Stimulated activated CD8-positive, alpha-beta memory T cell treated with anti-CD3 and anti-CD28 coated beads, Interleukin-12 subunit alpha, Interleukin-12 subunit beta, amount 100 ng/mL, for 24 hours (primary cell): ENCODE measurements around the gene ZBTB20.

Experiments used
- DNase-seq: peaks from one replicate; pipeline ENCODE4 v3.0.0-alpha.2; 2020; ENCODE audit errors: extremely low read depth

The ZBTB20 gene

DNA sequence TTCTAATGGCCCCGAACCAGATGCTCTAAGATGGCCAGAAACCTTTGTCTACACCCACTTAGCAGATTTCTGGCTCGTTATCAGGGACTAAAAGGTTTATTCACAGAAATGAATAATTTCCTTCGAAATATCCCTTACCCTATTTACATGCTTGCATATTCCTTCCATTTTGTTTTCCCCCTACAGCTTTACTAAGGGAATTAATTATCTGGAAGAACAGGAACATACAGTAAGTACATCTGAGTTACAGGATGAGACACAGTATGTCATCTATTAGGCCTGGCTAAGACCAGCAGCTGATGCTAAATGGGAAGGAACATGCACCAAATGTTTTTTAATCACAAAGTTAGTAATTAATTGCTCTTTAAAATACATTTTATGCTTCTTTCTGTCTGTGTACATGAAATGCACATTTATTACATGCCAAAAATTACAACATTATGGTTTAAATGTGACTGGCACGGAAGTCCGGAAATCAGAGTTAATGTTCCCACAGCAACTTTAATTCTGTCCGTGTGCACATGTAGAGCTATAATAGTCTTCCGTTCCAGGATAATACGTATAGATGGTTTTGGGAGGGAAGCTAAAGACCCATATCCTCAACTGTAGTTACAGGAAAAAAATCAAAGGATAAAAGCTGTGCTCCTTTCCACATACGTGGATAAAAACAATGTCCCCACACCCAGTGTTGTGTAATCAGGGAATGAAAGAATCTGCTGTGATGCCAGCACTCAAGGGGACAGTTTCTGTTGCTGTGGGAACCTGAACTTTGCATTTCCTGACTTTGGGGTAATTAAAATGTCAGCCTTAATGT is 771.3 kb downstream of the ZBTB20 start:
- no peak for DNase-seq

DNA sequence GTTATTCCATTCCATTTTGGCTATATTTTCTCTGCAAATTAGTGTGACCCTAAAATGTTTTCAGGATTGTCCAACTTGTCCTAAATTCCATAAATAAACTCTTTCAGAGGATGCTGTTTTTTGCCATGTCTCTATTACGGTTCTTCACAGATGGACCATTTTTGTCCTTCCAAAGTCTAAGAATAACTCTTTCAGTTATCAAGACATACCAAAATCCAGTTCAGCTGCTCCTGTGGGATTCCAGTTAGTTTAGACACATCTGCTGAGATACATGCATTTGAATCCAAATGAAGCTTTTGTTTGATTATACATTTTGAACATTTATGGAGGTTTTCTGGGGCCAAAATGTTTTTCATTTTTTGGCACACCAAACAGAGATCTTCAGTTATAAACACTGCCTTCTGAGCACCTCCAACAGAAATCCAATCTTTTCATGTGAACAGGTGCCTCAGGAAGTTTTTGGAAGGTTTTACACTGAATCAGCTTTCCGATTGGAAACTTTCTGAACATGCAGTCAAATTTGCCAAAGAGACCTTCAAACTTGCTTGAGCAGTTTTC is 772.6 kb downstream of the ZBTB20 start:
- DNase-seq: no peak

DNA sequence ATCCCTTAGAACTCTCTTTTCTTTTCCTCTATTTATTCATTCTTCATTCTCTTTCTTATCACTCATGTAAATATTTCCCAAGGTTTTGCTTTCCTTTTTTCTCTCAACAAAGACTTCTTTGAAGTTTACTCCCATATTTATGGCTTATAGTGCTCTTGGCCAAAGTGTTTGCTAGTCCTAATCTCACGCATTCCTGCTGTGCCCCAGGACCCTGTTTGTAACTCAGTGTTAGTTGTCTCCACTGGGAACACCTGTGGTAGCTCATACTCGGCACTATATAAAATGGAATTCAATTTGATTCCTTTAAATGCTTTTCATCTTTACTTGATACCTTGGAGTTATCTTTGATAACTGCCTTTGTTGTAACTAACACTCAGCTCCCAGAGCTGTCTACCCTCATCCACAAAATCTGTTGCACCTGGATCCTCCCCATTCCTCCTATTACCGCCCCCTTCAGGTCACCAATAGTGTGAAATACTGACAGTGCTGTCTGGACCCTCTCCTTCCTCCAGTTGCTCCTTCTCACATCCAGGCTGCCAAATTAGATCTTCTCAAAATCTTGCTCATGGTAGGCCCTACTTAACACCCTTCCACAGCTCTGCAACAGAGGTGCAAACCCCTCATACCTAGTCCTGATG is 776.4 kb downstream of the ZBTB20 start:
- DNase-seq: no peak

DNA sequence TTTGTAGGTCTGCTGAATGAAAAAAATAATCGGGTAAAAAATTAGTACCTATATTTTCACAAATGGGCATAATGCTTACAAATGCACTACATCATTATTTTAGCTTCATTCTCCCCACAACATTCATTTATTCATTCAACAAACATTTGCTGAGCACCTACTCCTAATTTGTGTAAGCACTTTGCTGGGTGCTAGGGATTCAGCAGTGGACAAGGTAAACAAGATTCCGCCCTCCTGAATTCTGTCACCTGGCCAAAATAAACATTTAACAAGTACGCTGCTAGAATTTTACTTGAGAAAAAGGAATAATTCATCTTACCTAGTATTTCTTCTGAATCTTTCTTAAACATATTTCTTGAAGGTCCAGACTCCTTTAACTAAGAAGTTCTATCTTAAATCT is 781.2 kb downstream of the ZBTB20 start:
- no peak for DNase-seq

DNA sequence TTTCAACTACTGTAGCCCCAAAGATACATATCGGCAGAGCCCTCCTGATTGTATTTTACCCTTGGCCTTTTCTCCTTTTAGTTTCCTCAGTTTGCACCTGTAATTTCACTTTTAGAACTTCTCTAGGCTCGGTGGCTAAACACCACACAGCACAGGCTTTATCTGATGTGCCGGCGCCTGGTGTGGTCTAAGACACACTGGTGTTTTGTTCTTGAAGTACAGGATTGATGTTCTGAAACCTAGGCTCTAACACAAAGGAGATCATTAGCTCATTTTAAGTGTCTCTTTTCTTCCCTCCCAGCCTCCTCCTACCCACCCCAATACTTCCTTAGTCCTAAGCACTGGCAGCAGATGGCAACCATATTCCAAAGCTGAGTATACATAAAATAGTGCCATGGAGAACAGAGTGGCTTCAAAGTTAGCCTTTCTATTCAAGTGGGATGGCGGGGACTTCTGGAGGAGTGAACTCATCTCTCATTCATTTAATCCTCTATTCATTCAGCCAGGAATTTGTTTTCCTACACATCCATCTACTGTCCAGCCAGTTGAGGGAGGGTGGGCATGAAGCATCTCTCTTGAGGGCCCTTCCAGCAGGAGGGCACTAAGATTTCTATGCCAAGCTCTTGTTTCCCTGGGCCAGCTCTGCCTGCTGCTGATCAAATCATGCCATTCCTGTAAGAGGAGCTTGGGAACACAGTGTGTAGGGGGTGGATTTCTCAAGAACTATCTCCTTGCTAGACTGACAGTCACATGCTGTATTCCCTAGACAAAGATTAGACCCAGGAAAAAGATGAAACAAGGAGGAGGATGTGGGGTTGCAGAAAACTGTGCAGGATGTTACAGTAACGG is 782.1 kb downstream of the ZBTB20 start:
- DNase-seq: no peak

DNA sequence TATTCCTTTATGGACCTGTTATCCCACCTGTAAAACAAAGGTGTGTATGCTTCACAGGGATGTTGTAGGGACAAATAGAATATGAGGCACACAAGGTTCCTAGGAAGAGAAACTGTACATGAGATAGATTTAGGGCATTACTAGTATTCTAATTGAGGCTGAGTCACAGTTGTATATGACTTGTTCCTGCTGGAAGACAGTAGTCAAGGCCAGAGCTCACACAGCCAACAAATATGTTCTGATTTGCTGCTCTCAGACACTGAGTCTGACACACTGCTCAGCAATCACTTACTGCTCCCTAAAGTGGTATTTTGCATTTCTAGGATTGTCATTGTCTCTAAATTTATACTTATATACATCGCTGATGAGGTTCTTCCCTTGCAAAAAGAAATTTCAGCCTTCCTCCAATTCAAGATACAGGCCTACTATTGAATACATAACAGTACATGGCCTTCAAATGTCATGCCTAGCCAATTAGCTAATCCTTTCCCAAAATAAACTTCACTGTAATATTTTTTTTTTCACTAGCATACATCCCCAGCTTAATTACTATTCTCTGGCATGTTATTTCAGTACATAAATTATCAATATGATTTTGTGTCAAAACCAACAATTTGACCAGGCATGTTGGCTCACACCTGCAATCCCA is 783.4 kb downstream of the ZBTB20 start:
- DNase-seq: no peak

DNA sequence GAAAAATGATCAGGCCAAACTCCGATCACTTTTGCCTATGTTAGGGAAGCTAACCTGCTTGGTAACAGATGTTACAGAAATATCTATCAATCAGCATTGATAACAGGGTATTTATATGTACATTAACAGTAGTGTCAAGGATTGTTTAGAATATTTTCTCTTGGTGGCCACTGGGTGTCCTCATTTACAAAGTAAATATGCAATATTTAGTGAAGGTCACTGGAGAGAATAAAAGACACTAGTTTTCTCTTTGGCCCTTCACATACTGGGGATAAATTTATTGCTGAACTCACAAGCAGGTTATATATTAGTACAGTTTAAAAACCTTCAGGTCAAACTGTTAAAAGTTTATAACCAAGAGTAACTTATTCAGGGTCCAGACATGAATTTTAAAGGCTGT is 784.3 kb downstream of the ZBTB20 start:
- DNase-seq: no peak

DNA sequence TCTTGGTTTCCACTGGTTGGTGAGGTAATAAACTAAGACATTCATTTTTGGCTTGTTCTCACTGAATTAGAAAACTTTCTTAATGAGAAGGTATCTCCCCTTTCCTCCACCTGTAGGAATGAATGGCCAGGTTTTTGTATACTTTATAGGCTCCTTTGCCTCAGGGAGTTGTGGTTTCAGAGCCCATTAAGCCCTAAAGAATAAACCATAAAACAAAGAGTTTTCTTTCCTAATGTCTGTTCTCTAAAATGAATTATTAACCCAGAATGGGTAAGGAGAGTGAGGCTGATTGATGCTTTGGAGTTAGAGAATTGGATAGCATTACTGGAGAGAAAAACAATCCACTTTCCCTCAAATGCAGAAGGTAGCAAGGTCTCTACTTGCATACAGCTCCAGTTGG is 785.7 kb downstream of the ZBTB20 start:
- no peak for DNase-seq

DNA sequence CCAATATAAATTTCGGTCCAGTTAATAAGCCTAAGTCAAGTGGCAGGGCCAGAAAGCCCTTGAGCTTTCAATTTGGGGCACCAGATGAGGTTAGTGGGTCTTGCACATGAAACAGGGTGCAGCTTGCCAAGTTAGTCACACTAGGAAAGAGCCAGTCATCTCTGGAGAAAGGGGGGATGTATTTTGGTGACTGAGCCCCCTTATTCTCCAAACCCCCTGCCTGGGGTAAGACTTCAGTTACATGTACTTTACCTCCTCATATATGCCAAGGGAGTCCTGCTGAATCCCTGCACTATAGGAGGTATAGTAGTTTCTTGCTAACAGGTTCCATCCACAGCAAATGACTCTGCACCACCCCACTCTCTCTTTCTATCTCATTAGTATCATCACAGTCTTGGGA is 790.6 kb downstream of the ZBTB20 start:
- DNase-seq: no peak

DNA sequence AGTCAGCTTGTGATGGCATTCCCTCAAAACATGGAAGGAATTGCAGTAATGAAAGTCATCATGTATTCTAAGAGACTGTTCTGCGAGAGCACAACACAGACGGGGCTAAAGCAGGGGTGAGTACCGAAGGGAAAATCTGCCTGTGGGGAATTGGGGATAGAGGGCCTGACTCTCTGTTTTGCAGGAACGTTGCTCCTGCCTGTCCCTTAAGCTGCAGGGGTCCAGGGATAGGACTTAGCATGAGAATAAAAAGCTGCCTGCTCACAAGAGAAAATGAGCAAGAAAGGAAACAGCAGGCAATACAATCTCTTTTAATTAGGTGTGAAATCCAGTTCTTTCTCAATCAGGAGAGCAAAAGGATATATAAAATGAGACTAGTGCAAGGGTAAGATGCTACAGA is 791.0 kb downstream of the ZBTB20 start:
- no peak for DNase-seq

DNA sequence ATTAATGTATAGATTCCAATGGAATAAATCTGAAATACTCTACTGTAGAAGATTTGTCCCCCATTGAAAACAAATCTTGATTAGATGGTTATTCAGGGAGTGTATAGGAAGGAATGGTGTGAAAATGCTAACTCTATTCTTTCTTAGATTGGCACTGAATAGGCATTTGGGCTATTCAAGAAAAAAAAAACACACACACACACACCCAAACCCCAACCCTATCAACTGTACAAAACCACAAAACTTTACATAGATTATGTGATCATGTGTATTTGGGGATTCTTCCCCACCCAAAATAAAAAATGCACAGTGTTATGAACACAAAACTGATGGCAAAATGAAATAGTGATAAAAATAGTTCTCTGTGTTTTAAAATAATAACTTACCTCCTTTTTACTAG is 791.4 kb downstream of the ZBTB20 start:
- no peak for DNase-seq

DNA sequence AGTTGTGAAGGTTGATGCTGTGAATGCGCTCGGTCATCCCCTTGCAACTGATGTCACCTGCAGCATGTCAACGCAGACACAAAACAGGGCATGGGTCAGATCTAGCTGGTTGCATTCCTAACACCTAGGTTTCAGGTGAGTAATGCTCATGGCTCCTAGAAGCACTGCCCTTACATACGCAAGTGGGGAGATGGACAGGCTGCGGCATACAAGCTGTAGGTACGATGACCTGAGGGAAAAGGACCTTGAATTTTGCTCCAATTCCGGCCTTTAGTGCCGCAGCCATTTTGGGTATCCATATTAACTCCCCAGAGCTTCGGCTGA is 795.3 kb downstream of the ZBTB20 start:
- DNase-seq: no peak

DNA sequence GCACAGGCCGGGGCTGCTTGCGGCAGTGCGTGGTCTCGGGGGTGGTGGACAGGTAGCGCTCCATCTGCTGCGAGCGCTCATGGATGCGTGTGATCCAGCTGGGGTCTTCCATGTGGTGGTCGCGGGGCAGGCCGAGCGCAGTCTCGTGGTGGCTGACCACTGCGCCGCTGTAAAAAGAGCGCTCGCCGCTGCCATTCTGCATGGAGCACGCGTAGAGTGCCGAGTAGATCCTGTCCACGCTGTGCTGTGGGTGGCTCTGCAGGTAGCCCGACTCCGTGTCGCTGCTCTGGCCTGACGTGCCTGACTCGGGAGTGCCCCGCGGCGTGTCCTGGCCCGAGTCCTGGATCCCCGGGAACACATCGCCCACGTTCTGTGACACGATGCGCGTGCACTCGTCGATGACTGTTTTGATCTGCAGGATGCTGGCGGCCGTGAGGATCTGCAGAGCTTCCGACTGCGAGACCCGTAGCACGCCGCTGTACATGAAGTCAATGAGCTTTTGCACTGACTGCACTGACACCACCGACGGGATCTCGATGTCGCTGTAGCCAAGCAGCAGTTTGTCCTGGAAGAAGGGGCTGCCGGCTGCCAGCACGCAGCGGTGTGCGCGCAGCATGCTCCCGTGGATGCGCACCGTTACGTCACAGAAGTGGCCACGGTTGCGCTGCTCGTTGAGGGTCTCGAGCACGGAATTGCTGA is 795.8 kb downstream of the ZBTB20 start:
- no peak for DNase-seq

DNA sequence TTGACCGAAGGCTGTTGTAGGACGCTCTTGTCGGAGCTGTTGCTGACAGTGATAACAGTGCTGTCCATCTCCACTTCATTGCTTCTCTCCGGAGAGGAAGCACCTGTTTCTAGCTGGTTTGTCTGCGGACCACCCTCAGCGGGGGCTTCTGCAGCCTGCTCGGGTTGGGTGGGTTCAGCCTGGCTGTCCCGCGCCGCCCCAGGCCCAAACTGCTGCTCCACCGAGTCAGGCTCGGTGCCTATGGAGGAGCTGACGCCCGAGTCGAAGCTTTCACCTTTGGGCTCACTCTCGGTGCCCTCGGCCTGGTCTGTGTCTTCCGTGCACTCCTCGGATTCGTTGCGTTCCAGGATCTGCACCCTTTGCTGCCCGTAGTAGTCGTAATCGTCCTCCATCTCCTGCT is 796.4 kb downstream of the ZBTB20 start:
- no peak for DNase-seq

DNA sequence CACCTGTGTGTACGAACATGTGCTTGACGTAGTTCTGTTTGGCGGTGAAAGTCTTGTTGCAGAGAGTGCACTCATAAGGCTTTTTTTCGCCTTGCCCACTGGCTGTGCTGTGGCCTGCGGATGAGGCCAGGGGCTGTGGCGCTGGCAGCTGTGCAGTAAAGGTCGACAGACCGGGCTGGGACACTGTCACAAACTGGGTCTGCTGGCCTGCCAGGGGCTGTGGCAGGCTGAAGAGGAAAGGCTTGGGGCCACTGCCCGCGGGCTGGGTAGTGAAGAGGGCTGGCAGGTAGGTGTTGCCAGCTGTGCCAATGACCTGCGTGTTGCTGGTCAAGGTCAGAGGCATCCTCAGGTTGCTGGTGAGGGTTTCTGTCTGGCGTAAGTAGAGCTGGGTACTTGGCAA is 796.8 kb downstream of the ZBTB20 start:
- no peak for DNase-seq

DNA sequence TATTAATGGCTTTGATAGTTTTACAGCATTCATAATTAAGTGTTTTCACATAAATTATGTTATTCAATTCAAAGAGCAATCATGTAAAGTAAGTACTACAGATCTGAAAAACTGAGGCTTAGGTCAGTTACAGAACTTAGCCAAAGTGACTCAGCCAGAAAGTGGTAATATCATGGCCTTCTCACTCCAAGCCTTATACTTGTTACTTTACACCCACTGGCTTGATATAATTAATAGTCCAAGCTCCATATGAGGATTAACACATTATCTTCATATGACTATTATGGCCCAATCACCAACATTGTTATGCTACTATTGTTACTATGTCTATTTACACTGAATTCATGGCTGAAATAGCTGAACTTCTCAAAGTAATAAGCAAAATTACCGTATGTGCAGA is 802.6 kb downstream of the ZBTB20 start:
- DNase-seq: no peak

DNA sequence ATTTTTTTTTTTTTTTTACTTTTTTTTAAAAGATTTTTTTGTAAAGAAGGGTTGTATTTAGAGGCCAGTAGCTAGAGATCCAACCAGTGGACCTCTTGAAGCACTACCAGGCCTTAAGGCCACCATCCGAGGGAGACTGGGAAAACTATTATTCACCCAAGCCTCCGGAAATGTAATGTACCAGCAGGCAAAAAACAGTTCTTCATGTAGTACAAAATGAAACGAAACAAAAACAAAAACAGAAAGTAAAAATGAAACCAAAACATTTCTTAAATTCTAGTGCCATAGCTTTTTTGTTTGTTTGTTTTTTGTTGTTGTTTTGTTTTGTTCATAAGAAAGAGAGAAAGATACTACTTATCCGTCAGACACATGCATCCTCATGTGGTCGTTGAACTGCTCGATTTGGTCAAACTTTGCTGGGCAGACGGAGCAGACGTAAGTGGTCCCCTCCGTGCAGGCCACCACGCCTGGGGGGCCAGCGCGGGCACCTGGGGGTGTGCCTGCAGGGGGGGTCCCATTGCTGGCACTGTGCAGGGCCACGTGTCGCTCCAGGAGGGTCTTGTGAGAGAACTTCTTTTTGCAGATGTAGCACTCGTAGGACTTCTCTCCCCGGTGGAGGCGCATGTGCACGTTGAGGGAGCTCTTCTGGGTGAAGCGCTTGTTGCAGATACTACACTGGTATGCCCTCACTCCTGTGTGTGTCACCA is 808.3 kb downstream of the ZBTB20 start:
- no peak for DNase-seq

DNA sequence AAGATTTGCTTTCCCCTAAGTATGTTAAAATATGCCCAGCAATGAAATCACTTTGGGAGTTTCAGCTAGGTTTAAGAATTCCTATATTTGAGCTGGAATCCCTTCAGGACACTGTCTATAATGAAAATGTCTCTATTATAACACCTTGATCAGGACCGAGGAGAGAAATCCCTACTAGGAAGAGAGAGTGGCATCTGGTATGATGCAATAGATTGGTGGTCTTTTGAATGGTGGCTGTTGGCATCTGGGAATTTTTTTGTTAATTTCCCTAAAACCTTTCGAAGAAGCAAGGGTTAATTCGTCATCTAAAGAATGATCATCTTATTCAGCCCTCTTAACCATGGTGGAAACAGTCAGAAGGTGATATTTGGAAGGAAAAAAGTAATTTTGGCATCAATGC is 810.2 kb downstream of the ZBTB20 start:
- DNase-seq: no peak

DNA sequence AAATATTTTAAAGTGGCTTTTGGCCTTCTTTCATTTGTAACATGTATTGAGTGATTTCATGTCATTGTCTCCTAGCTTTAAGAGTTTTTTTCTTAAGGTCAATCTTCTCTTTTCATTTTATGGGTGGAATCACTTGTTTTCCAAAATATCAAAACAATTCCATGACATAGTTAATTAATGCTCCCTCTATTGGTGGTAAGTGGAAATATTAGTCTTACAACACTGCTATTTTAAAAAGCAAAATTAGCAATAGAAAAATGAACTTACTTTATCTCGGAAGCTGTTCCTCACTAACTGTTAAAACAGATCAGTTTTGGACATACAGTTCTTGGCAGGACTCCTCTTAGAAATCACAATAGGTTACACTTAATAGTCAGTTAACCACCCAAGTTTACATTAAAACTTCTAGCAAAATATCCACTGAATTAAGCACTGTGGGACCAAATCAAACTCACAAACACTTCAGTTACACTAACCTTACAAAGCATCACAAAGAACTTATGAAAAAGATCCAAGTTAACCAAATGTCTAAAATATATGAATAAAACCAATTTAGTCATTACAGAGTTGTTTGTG is 810.9 kb downstream of the ZBTB20 start:
- DNase-seq: no peak

DNA sequence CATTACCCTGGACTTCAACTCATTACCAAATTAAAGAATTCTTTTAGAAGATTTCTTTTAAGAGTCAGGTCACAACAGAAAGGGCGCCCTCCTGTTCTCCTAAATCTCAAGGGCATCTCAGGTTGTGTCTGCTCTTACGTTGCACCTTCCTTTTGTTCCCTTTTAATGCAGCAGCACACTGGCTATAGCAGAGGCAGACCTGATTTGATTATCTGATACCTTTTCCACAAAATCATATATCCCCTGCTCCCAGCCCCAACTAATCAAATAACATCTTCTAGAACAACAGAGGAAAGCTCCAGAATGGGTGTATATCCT is 813.2 kb downstream of the ZBTB20 start:
- no peak for DNase-seq
